Effector memory CD4-positive, alpha-beta T cell (primary cell): ENCODE data around the gene PLD6.
"Not testable (repeated sequence)": the region's sequence is repeated elsewhere in the genome, so short reads cannot be mapped to it uniquely, and the experiment has no call there.

ENCODE experiments used
- DNase-seq, 3 donors: peaks; one replicate each; pipeline ENCODE4 v3.0.0-alpha.2; 2020
- H3K27ac ChIP-seq: 2 replicates; pipeline ENCODE4 v1.7.0; 2013; ENCODE audit warnings: mild to moderate bottlenecking, low read length, moderate library complexity; ENCODE audit not compliant: insufficient read depth, poor library complexity, severe bottlenecking
- H3K27me3 ChIP-seq: replicated peaks from 2 replicates; pipeline ENCODE4 v1.7.0; 2013; ENCODE audit warnings: mild to moderate bottlenecking, low read length; ENCODE audit not compliant: insufficient read depth, control insufficient read depth, poor library complexity, severe bottlenecking
- H3K36me3 ChIP-seq: 2 replicates; pipeline ENCODE4 v1.7.0; 2013; ENCODE audit warnings: mild to moderate bottlenecking, low read length, moderate library complexity; ENCODE audit not compliant: control insufficient read depth, insufficient read depth
- H3K4me1 ChIP-seq: 2 replicates; pipeline ENCODE4 v1.7.0; 2013; ENCODE audit warnings: low read length, mild to moderate bottlenecking; ENCODE audit not compliant: control insufficient read depth, insufficient read depth, poor library complexity, severe bottlenecking
- H3K4me3 ChIP-seq: 2 replicates; pipeline ENCODE4 v1.7.0; 2013; ENCODE audit warnings: low read length, low read depth, mild to moderate bottlenecking; ENCODE audit not compliant: insufficient read depth, poor library complexity, severe bottlenecking
- H3K9me3 ChIP-seq: 2 replicates; pipeline ENCODE4 v1.7.0; 2013; ENCODE audit warnings: mild to moderate bottlenecking, low read length, moderate library complexity; ENCODE audit not compliant: control insufficient read depth

Gene PLD6

GRCh38 chr17:17159571-17159970 is 46.6 kb downstream of the PLD6 start:
- Histone ChIP-seq H3K27ac (no peak overlapping the region), H3K4me1 (peaks cover 12% of the 10 kb centered on the region), H3K36me3 (peaks cover 80% of the 10 kb centered on the region), H3K9me3 (no peaks in the 10 kb centered on the region), H3K27me3 (no peaks in the 10 kb centered on the region), H3K4me3 (no peak overlapping the region)
- DNase-seq = no peak

- H3K27ac ChIP-seq, H3K9me3 ChIP-seq, H3K27me3 ChIP-seq, DNase-seq, H3K4me3 ChIP-seq: not testable (repeated sequence)
- peaks cover 23% of the 10 kb centered on the region for H3K4me1 ChIP-seq
- peaks cover 73% of the 10 kb centered on the region for H3K36me3 ChIP-seq
Observed at GRCh38 chr17:17158506-17158905, 47.6 kb downstream of the PLD6 start.

GRCh38 chr17:17157041-17157440 is 49.1 kb downstream of the PLD6 start:
- no peaks in the 10 kb centered on the region for H3K27me3 ChIP-seq
- H3K36me3 ChIP-seq = peaks cover 59% of the 10 kb centered on the region
- no peak overlapping the region for H3K4me3 ChIP-seq
- peaks cover 36% of the 10 kb centered on the region for H3K4me1 ChIP-seq
- no peaks in the 10 kb centered on the region for H3K9me3 ChIP-seq
- H3K27ac ChIP-seq = no peak overlapping the region
- DNase-seq = no peak

- Histone ChIP-seq H3K9me3 (no peaks in the 10 kb centered on the region), H3K27me3 (no peaks in the 10 kb centered on the region), H3K27ac (no peak overlapping the region), H3K36me3 (peaks cover 55% of the 10 kb centered on the region), H3K4me3 (no peak overlapping the region), H3K4me1 (peaks cover 37% of the 10 kb centered on the region)
- no peak for DNase-seq
Observed at GRCh38 chr17:17156511-17156910, 49.6 kb downstream of the PLD6 start.

- H3K27me3 ChIP-seq = no peaks in the 10 kb centered on the region
- H3K4me1 ChIP-seq = peaks cover 37% of the 10 kb centered on the region
- no peak for DNase-seq
- H3K36me3 ChIP-seq = peaks cover 55% of the 10 kb centered on the region
- no peaks in the 10 kb centered on the region for H3K9me3 ChIP-seq
- no peak overlapping the region for H3K27ac ChIP-seq
- H3K4me3 ChIP-seq = no peak overlapping the region
Observed at GRCh38 chr17:17156107-17156506, 50.0 kb downstream of the PLD6 start.

GRCh38 chr17:17155568-17155967 is 50.6 kb downstream of the PLD6 start:
- peaks cover 54% of the 10 kb centered on the region for H3K36me3 ChIP-seq
- no peak overlapping the region for H3K27ac ChIP-seq
- DNase-seq = no peak
- no peak overlapping the region for H3K4me3 ChIP-seq
- H3K9me3 ChIP-seq = no peaks in the 10 kb centered on the region
- H3K27me3 ChIP-seq = no peaks in the 10 kb centered on the region
- H3K4me1 ChIP-seq = peaks cover 37% of the 10 kb centered on the region

- H3K27ac ChIP-seq = peak overlapping the region; percentile 30
- peaks cover 37% of the 10 kb centered on the region for H3K4me1 ChIP-seq
- DNase-seq = no peak
- no peaks in the 10 kb centered on the region for H3K27me3 ChIP-seq
- no peak overlapping the region for H3K4me3 ChIP-seq
- no peaks in the 10 kb centered on the region for H3K9me3 ChIP-seq
- H3K36me3 ChIP-seq = peaks cover 53% of the 10 kb centered on the region
Observed at GRCh38 chr17:17154981-17155380, 51.2 kb downstream of the PLD6 start.

- no peak overlapping the region for H3K4me3 ChIP-seq
- H3K27me3 ChIP-seq = no peaks in the 10 kb centered on the region
- DNase-seq = no peak
- H3K27ac ChIP-seq = peak overlapping the region; percentile 42
- H3K9me3 ChIP-seq = no peaks in the 10 kb centered on the region
- H3K4me1 ChIP-seq = peaks cover 37% of the 10 kb centered on the region
- peaks cover 53% of the 10 kb centered on the region for H3K36me3 ChIP-seq
Observed at GRCh38 chr17:17154556-17154955, 51.6 kb downstream of the PLD6 start.

GRCh38 chr17:17153709-17154108 is 52.4 kb downstream of the PLD6 start:
- Histone ChIP-seq H3K4me1 (peaks cover 37% of the 10 kb centered on the region), H3K4me3 (no peak overlapping the region), H3K27me3 (no peaks in the 10 kb centered on the region), H3K36me3 (peaks cover 45% of the 10 kb centered on the region), H3K27ac (no peak overlapping the region), H3K9me3 (no peaks in the 10 kb centered on the region)
- DNase-seq = no peak

- DNase-seq = no peak
- Histone ChIP-seq H3K9me3 (no peaks in the 10 kb centered on the region), H3K4me3 (no peak overlapping the region), H3K36me3 (peaks cover 43% of the 10 kb centered on the region), H3K27me3 (no peaks in the 10 kb centered on the region), H3K4me1 (peaks cover 37% of the 10 kb centered on the region), H3K27ac (no peak overlapping the region)
Observed at GRCh38 chr17:17153071-17153470, 53.1 kb downstream of the PLD6 start.

- no peak for DNase-seq
Observed at GRCh38 chr17:17152385-17152784, 53.7 kb downstream of the PLD6 start.

More at GRCh38 chr17:17152385-17152784, 53.7 kb downstream of the PLD6 start:
- Histone ChIP-seq H3K36me3 (peaks cover 49% of the 10 kb centered on the region), H3K27ac (peak overlapping the region; percentile 41), H3K4me3 (no peak overlapping the region), H3K4me1 (peaks cover 37% of the 10 kb centered on the region), H3K27me3 (no peaks in the 10 kb centered on the region), H3K9me3 (no peaks in the 10 kb centered on the region)
